Pancreas (tissue), 10 donors: Measurements from ENCODE around the gene KRTAP5-3. TPM values are rescaled to one million over a fixed set of nuclear protein-coding genes. Genes with fewer than 3 reads are reported as not detected.

Source experiments
- ATAC-seq, 4 donors: fragments of 200-7000 bp; cut with Tn5 transposase; one replicate each; pipeline versions ENCODE4 v1.8.0 to v1.9.1; 2020; ENCODE audit warnings: mild to moderate bottlenecking in 4 of 4, moderate library complexity in 4 of 4
- DNase-seq, 6 donors: peaks; one replicate each; pipeline ENCODE4 v3.0.0-alpha.2; 2020
- FAIRE-seq: peaks from 2 replicates; lab custom pipeline; 2012; peaks lifted over from hg19 to GRCh38; lab: Jason Lieb, UNC
- H3K27ac ChIP-seq, 4 donors: fragments of 200-600 bp; sonication (generic); 1 replicate in 3 of 4; 2 replicates in 1 of 4; pipeline versions ENCODE4 v1.5.0 to v1.8.0; 2020
- H3K27me3 ChIP-seq, 4 donors: fragments of 200-600 bp; one replicate each; pipeline ENCODE4 v1.8.0; 2021
- H3K36me3 ChIP-seq, 3 donors: fragments of 200-600 bp; sonication (generic) in 1 of 3; one replicate each; pipeline versions ENCODE4 v1.5.0 to v1.8.0; 2020 to 2021
- H3K4me1 ChIP-seq, 3 donors: fragments of 200-600 bp; one replicate each; pipeline ENCODE4 v1.8.0; 2021
- H3K4me3 ChIP-seq, 4 donors: fragments of 200-600 bp; sonication (generic) in 2 of 4; one replicate each; pipeline versions ENCODE4 v1.5.0 to v1.8.0; 2020 to 2021
- H3K9me3 ChIP-seq, 4 donors: fragments of 200-600 bp; one replicate each; pipeline ENCODE4 v1.8.0; 2021
- CTCF ChIP-seq, 4 donors: fragments of 200-600 bp; sonication (generic) in 3 of 4; IDR thresholded peaks; one replicate each; pipeline versions ENCODE4 v1.5.0 to v1.8.0; 2021; ENCODE audit warnings: antibody characterized with exemption in 4 of 4
- WGBS, 2 donors: extraction: QIAGEN DNeasy Blood & Tissue Kit; methylation state at CpG; one replicate each; pipeline ENCODE4 v1.1.7; 2013; 5-methylcytosine and 5-hydroxymethylcytosine counted together
- intact Hi-C, 3 donors: fragments of 100-400 bp; cut with DNase I; formaldehyde crosslinking; loops; one replicate each; pipeline versions ENCODE4 v1.11.1 to v1.14.2; 2022
- polyA plus RNA-seq, 2 donors: library from polyadenylated mRNA; stranded (reverse); fragments of 200-250 nt; gene quantifications; one replicate each; pipeline ENCODE4 v1.2.3, GENCODE V29; 2013
- total RNA-seq, 6 donors: library from RNA; stranded (reverse); fragmentation: NEBNext Ultra II Directional in 4 of 6; extraction: Animal tissue kit (Norgen Biotek cat#: 25700) in 4 of 6; gene quantifications; one replicate each; pipeline versions ENCODE4 v1.2.1 to v1.2.4, GENCODE V29; 2021 to 2023
- donor health status: healthy with polysubstance abuse.
- donor health status: DM: no; HTN: no; CAD: no; lungs with moderate emphysema.
- donor health status: DM: no; HTN: no; CAD: no.
- donor health status: control.
- donor health status: control.
- donor health status: Bipolar disorder and iron deficiency.
- donor health status: DM: yes; HTN: yes; CAD: no.
- donor health status: DM: no; HTN: no; CAD: no.
- donor health status: DM: no; HTN: no; CAD: no.
- donor health status: DM: yes; HTN: yes; CAD: no.

The KRTAP5-3 gene
- total and polyA plus RNA-seq, 8 donors: not detected

GRCh38 chr11:1639666-1640065 lies 31.4 kb upstream of the KRTAP5-3 start:
- Histone ChIP-seq H3K9me3 (no peaks in the 10 kb centered on the region), H3K27me3 (no peaks in the 10 kb centered on the region), H3K4me1 (no peaks in the 10 kb centered on the region), H3K36me3 (no peaks in the 10 kb centered on the region), H3K4me3 (no peak overlapping the region), H3K27ac (no peak overlapping the region)
- ATAC-seq (peak in 1 of 4 donors; percentile 17), DNase-seq (peak in 1 of 6 donors; percentile 23), FAIRE-seq (no peak)
- intact Hi-C loops: no loop called here
- WGBS, 2 donors: 47 to 54% methylated on average over 15 of the region's 15 CpGs
- no peak for TF ChIP-seq CTCF (IDR thresholded peaks at IDR 0.05)

GRCh38 chr11:1639102-1639620 lies 30.9 kb upstream of the KRTAP5-3 start:
- no peak for TF ChIP-seq CTCF (IDR thresholded peaks at IDR 0.05)
- no peaks in the 10 kb centered on the region for H3K9me3 ChIP-seq
- H3K36me3 ChIP-seq: no peaks in the 10 kb centered on the region
- 59 to 78% methylated on average over 18 of the region's 18 CpGs for WGBS, 2 donors
- FAIRE-seq (no peak), DNase-seq (peak in 1 of 6 donors; percentile 29), ATAC-seq (no peak)
- H3K27me3 ChIP-seq: no peaks in the 10 kb centered on the region
- intact Hi-C loops: no loop called here
- H3K4me3 ChIP-seq: no peak overlapping the region
- no peaks in the 10 kb centered on the region for H3K4me1 ChIP-seq
- no peak overlapping the region for H3K27ac ChIP-seq

- no peak overlapping the region for H3K4me3 ChIP-seq
- no peak for FAIRE-seq
- ATAC-seq: no peak
- no peak for TF ChIP-seq CTCF (IDR thresholded peaks at IDR 0.05)
- intact Hi-C loops: no loop called here
- H3K27me3 ChIP-seq: no peaks in the 10 kb centered on the region
- H3K36me3 ChIP-seq: no peaks in the 10 kb centered on the region
- 65 to 70% methylated on average over 8 of the region's 8 CpGs for WGBS, 2 donors
- H3K27ac ChIP-seq: no peak overlapping the region
- peak in 2 of 6 donors; percentile 17 to 48 for DNase-seq
- no peaks in the 10 kb centered on the region for H3K4me1 ChIP-seq
- no peaks in the 10 kb centered on the region for H3K9me3 ChIP-seq
Measured at GRCh38 chr11:1638344-1638743, 30.1 kb upstream of the KRTAP5-3 start.

- H3K27me3 ChIP-seq: no peaks in the 10 kb centered on the region
- no peak overlapping the region for H3K27ac ChIP-seq
- ATAC-seq: no peak
- H3K4me3 ChIP-seq: no peak overlapping the region
- WGBS, 2 donors: 89 to 93% methylated on average over 2 of the region's 2 CpGs
- intact Hi-C loops: no loop called here
- FAIRE-seq: no peak
- no peaks in the 10 kb centered on the region for H3K36me3 ChIP-seq
- no peaks in the 10 kb centered on the region for H3K9me3 ChIP-seq
- no peaks in the 10 kb centered on the region for H3K4me1 ChIP-seq
- DNase-seq: no peak
- TF ChIP-seq CTCF (IDR thresholded peaks at IDR 0.05): no peak
Measured at GRCh38 chr11:1637628-1638027, 29.4 kb upstream of the KRTAP5-3 start.

GRCh38 chr11:1636291-1636950 lies 28.2 kb upstream of the KRTAP5-3 start:
- H3K4me1 ChIP-seq: peaks cover 0 to 4% (median 0%) of the 10 kb centered on the region in 3 donors
- DNase-seq (peak in 2 of 6 donors; percentile 22 to 34), FAIRE-seq (no peak), ATAC-seq (no peak)
- intact Hi-C loops: no loop called here
- H3K4me3 ChIP-seq: no peak overlapping the region
- H3K36me3 ChIP-seq: no peaks in the 10 kb centered on the region
- WGBS, 2 donors: 84 to 88% methylated on average over 19 of the region's 19 CpGs
- no peak for TF ChIP-seq CTCF (IDR thresholded peaks at IDR 0.05)
- H3K27me3 ChIP-seq: no peaks in the 10 kb centered on the region
- no peaks in the 10 kb centered on the region for H3K9me3 ChIP-seq
- no peak overlapping the region for H3K27ac ChIP-seq
